Measurements from ENCODE around the gene CDHR3. TPM values are rescaled to one million over a fixed set of nuclear protein-coding genes. Genes with fewer than 3 reads are reported as not detected.

Gene CDHR3
- total RNA-seq, 1 experiment from 2014 or later = 3.3 TPM

DNA sequence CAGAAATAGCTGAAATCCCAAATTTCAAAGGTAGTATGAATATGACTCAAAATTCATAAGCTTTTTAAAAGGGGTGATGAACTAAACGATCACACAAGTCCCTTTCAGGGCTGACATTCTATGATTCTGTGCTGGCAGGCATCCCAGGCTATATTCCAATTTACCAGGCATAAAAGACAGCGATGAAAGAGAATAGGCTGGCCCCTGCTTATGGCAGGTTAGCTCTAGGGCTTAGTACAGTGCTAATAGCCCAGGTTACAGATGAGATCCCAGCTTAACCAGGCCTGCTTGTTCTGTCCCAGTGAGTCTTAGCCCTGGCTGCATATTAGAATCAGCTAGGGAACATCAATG lies 56.4 kb downstream of the CDHR3 start:
- Histone ChIP-seq H3K14ac (ENCODE audit: insufficient read depth, low read length) (no peak overlapping the region), H3K27me3 (ENCODE audit: insufficient read depth, low read length) (no peaks in the 10 kb centered on the region; the same call in 1 of the 2 replicates), H3K79me2 (ENCODE audit: insufficient read depth, low read length) (no peaks in the 10 kb centered on the region), H3K9ac (ENCODE audit: extremely low read depth, insufficient read length, low read length) (no peak overlapping the region), H2BK12ac (ENCODE audit: insufficient read length, low read depth, low read length) (no peak overlapping the region), H3K9me3 (ENCODE audit: control insufficient read depth, low read depth, low read length) (no peaks in the 10 kb centered on the region), H4K5ac (ENCODE audit: insufficient read length, low read depth, low read length) (no peak overlapping the region), H2AFZ (ENCODE audit: low read length) (no peak overlapping the region), H2BK120ac (ENCODE audit: low read depth, low read length, poor library complexity, severe bottlenecking) (no peak overlapping the region), H2AK5ac (ENCODE audit: insufficient read length, low read length) (no peak overlapping the region), H2BK15ac (ENCODE audit: low read depth, low read length) (no peak overlapping the region), H4K8ac (replicated peaks; ENCODE audit: insufficient read length, low read depth, low read length) (no peak overlapping the region), H4K20me1 (ENCODE audit: control insufficient read depth, insufficient read depth, insufficient read length) (no peaks in the 10 kb centered on the region), H3K23ac (ENCODE audit: insufficient read length, low read depth, low read length) (no peak overlapping the region), H3K79me1 (ENCODE audit: insufficient read depth, low read depth, low read length, poor library complexity, severe bottlenecking) (no peaks in the 10 kb centered on the region), H3K4me2 (ENCODE audit: insufficient read depth, insufficient read length, low read length) (no peak overlapping the region), H3K27ac (ENCODE audit: insufficient read length, low read depth, low read length) (no peak overlapping the region), H3T11ph (ENCODE audit: low read length) (no peak overlapping the region), H3K4ac (ENCODE audit: low read depth, low read length) (no peak overlapping the region), H3K23me2 (ENCODE audit: insufficient read length, low read depth, low read length, poor library complexity, severe bottlenecking) (no peaks in the 10 kb centered on the region), H3K56ac (ENCODE audit: insufficient read length, low read depth, low read length) (no peak overlapping the region), H3K18ac (ENCODE audit: insufficient read length, low read depth, low read length) (no peak overlapping the region), H4K91ac (ENCODE audit: insufficient read length, low read depth, low read length) (no peak overlapping the region), H2BK20ac (ENCODE audit: low read depth, low read length, poor library complexity, severe bottlenecking) (no peak overlapping the region), H3K4me1 (ENCODE audit: insufficient read depth, low read length) (peaks cover 4% of the 10 kb centered on the region; the same call in 1 of the 2 replicates), H2BK5ac (ENCODE audit: insufficient read length, low read length) (no peak overlapping the region)
- H3K27ac Mint-ChIP-seq = no peak overlapping the region
- DNase-seq = no peak
- no peak for TF ChIP-seq CTCF (conservative IDR thresholded peaks at IDR 0.05)
- H3K4me1 Mint-ChIP-seq = peaks cover 32 to 35% of the 10 kb centered on the region in 2 experiments
- no peaks in the 10 kb centered on the region for H3K9me3 Mint-ChIP-seq
- no peaks in the 10 kb centered on the region; a peak in 1 of 7 replicates for H3K36me3 Mint-ChIP-seq (ENCODE audit: insufficient read depth in 1 of 3, low read depth in 3 of 3)
- WGBS (ENCODE audit: extremely low coverage, insufficient read length, low lambda C conversion rate) = no CpG with 5 or more reads among the region's 2 CpGs
- H3K4me3 Mint-ChIP-seq = no peak overlapping the region
- no peaks in the 10 kb centered on the region for H3K27me3 Mint-ChIP-seq (ENCODE audit: low read depth)

Measured in H9 (cell line).